Measurements from ENCODE around the gene PKM. TPM values are rescaled to one million over a fixed set of nuclear protein-coding genes. Genes with fewer than 3 reads are reported as not detected.
A peak's percentile ranks its signal among the peaks of the same experiment; 100 is the strongest.

Gene PKM
- total and polyA plus RNA-seq, 9 of the 15 experiments (the other 6 are each of a cell fraction or from before 2014, with no cell fraction given), result 140 to 825 (median 383) TPM

- TF ChIP-seq TAF1 (IDR thresholded peaks at IDR 0.05; ENCODE audit: control insufficient read depth, extremely low read depth, insufficient read depth, low read length, severe bottlenecking) (peak; percentile 59), DEAF1 (CRISPR knock-in tag; IDR thresholded peaks at IDR 0.05) (no peak), PTBP1 (IDR thresholded peaks at IDR 0.05; ENCODE audit: low read depth, low read length) (no peak), ZZZ3 (IDR thresholded peaks at IDR 0.05) (no peak), CTCF (IDR thresholded peaks at IDR 0.05 in 2 of 3, conservative IDR thresholded peaks at IDR 0.05 in 1 of 3; ENCODE audit: insufficient read depth in 2 of 3, low read depth in 1 of 3, low read length in 3 of 3) (peak; percentile 63 to 83 (median 70)), DNMT1 (IDR thresholded peaks at IDR 0.05) (no peak), MYC (IDR thresholded peaks at IDR 0.05; ENCODE audit: low read depth, low read length) (peak; percentile 88), MYC (CRISPR knock-in tag; IDR thresholded peaks at IDR 0.05; ENCODE audit: borderline replicate concordance, low read depth) (no peak), DDX20 (tag; IDR thresholded peaks at IDR 0.05; ENCODE audit: low read depth) (no peak), ATF2 (CRISPR knock-in tag; IDR thresholded peaks at IDR 0.05) (no peak), NRF1 (conservative IDR thresholded peaks at IDR 0.05 in 1 of 2, IDR thresholded peaks at IDR 0.05 in 1 of 2) (peak; percentile 99), MEIS2 (IDR thresholded peaks at IDR 0.05; ENCODE audit: partially characterized antibody) (peak; percentile 94), CXXC5 (CRISPR knock-in tag; IDR thresholded peaks at IDR 0.05) (peak; percentile 97), RFX5 (IDR thresholded peaks at IDR 0.05; ENCODE audit: low read depth, low read length) (no peak), ZNF133 (CRISPR knock-in tag; IDR thresholded peaks at IDR 0.05) (no peak), MBD2 (IDR thresholded peaks at IDR 0.05; ENCODE audit: borderline replicate concordance, low read depth) (peak; percentile 51; the same call in 1 of the 2 replicates), CREB1 (IDR thresholded peaks at IDR 0.05) (peak; percentile 89), CREB1 (CRISPR knock-in tag; IDR thresholded peaks at IDR 0.05) (peak; percentile 88), E2F3 (CRISPR knock-in tag; IDR thresholded peaks at IDR 0.05) (0 out of 2 replicates have a peak, but pooled peaks have one; percentile 13), HMG20A (CRISPR knock-in tag; conservative IDR thresholded peaks at IDR 0.05) (no peak), CHAMP1 (IDR thresholded peaks at IDR 0.05) (peak; percentile 67; the same call in 1 of the 2 replicates), STAT5A (IDR thresholded peaks at IDR 0.05; ENCODE audit: borderline replicate concordance, low read length) (no peak)
Measured at GRCh38 chr15:72272213-72272996, 41.4 kb upstream of the PKM start, which contains the start of gene PARP6 (continued).
